HepG2 (cell line): ENCODE measurements around the gene LPXN. TPM values are rescaled to one million over a fixed set of nuclear protein-coding genes. Genes with fewer than 3 reads are reported as not detected.

ENCODE experiments used
- ATAC-seq: fragments of 200-7000 bp; cut with Tn5 transposase; 3 replicates; pipeline ENCODE4 v1.9.1; 2020; ENCODE audit warnings: mild to moderate bottlenecking, moderate library complexity
- BruUV-seq: library from RNA; stranded (reverse); fragments of 400-500 nt; replicated peaks from 2 replicates; lab custom pipeline; 2021; lab: Mats Ljungman, UMichigan
- CTCF ChIA-PET: fragments of 300-600 bp; formaldehyde crosslinking; extraction: SDS; loops from one replicate; lab custom pipeline; 2021; ENCODE audit warnings: low total read pairs, inconsistent platforms, low intra/inter-chr PET ratio; lab: Yijun Ruan, JAX
- POLR2A ChIA-PET: fragments of 350-600 bp; sonication (Branson Sonifier 250); formaldehyde crosslinking; loops from one replicate; lab custom pipeline; 2020; ENCODE audit warnings: antibody characterized with exemption, inconsistent platforms; lab: Yijun Ruan, JAX
- DNase-seq: peaks from one replicate; pipeline ENCODE4 v3.0.0-alpha.2; 2015; ENCODE audit warnings: low spot score
- FAIRE-seq: peaks from 3 replicates; lab custom pipeline; 2011; peaks lifted over from hg19 to GRCh38; lab: Jason Lieb, UNC
- H2AFZ ChIP-seq: one replicate; pipeline ENCODE4 v1.6.1; 2011; ENCODE audit warnings: low read length, inconsistent platforms
- H3K27ac ChIP-seq: fragments of 300-600 bp; 3 replicates; pipeline ENCODE4 v1.8.0; 2011; ENCODE audit warnings: mixed run types, mild to moderate bottlenecking, mixed read lengths, low read length, inconsistent platforms; ENCODE audit not compliant: insufficient read depth; ENCODE audit errors: extremely low read length
- H3K27me3 ChIP-seq, 2 experiments: fragments of 200-600 bp in 1 of 2; 2 replicates in 1 of 2; 3 replicates in 1 of 2; pipeline versions ENCODE4 v1.6.0 to v1.8.0; 2011; ENCODE audit warnings: low read length in 2 of 2, mild to moderate bottlenecking in 2 of 2, moderate library complexity in 2 of 2, inconsistent platforms in 1 of 2; ENCODE audit not compliant: insufficient read depth in 2 of 2, control insufficient read depth in 1 of 2
- H3K36me3 ChIP-seq, 2 experiments: fragments of 200-600 bp in 1 of 2; replicated peaks in 1 of 2; 2 replicates in 1 of 2; 3 replicates in 1 of 2; pipeline versions ENCODE4 v1.5.1 to v1.8.0; 2011; ENCODE audit warnings: low read length in 2 of 2, inconsistent platforms in 1 of 2; ENCODE audit not compliant: insufficient read depth in 2 of 2, control insufficient read depth in 1 of 2
- H3K4me1 ChIP-seq: 2 replicates; pipeline ENCODE4 v1.5.1; 2012; ENCODE audit warnings: low read length, inconsistent platforms; ENCODE audit not compliant: insufficient read depth
- H3K4me2 ChIP-seq: 2 replicates; pipeline ENCODE4 v1.6.0; 2011; ENCODE audit warnings: low read depth, low read length, inconsistent platforms
- H3K4me3 ChIP-seq, 3 experiments: fragments of 200-600 bp in 1 of 3; sonication (generic), shearing (Covaris generic) in 1 of 3; replicated peaks in 1 of 3; 2 replicates each; pipeline ENCODE4 v1.5.1; 2011 to 2016; ENCODE audit warnings: low read length in 3 of 3, inconsistent platforms in 2 of 3, low read depth in 2 of 3, mild to moderate bottlenecking in 2 of 3, control low read depth in 1 of 3, mixed read lengths in 1 of 3; ENCODE audit not compliant: insufficient read depth in 1 of 3
- H3K79me2 ChIP-seq: one replicate; pipeline ENCODE4 v1.6.1; 2011; ENCODE audit warnings: low read length, inconsistent platforms; ENCODE audit not compliant: insufficient read depth
- H3K9ac ChIP-seq: 2 replicates; pipeline ENCODE4 v1.6.0; 2011; ENCODE audit warnings: mild to moderate bottlenecking, low read depth, low read length, inconsistent platforms; ENCODE audit not compliant: insufficient read depth
- H3K9me3 ChIP-seq: 2 replicates; pipeline ENCODE4 v1.5.1; 2012; ENCODE audit warnings: mild to moderate bottlenecking, low read length
- H4K20me1 ChIP-seq: 2 replicates; pipeline ENCODE4 v1.6.0; 2011; ENCODE audit warnings: inconsistent platforms, mild to moderate bottlenecking, low read length, moderate library complexity; ENCODE audit not compliant: insufficient read depth
- ATM ChIP-seq: fragments of 450-650 bp; IDR thresholded peaks from 2 replicates; pipeline ENCODE4 v1.7.1; 2017; ENCODE audit warnings: mild to moderate bottlenecking, borderline replicate concordance
- KLF15 ChIP-seq: sonication (generic); formaldehyde crosslinking; IDR thresholded peaks from 2 replicates; pipeline ENCODE4 v1.8.1; 2023; ENCODE audit warnings: borderline replicate concordance, mild to moderate bottlenecking, inconsistent platforms, missing genetic modification reagents, mixed read lengths
- TCF7 ChIP-seq: sonication (generic); IDR thresholded peaks from 2 replicates; pipeline ENCODE4 v1.6.1; 2016; ENCODE audit warnings: antibody characterized with exemption, low read depth
- ZNF230 ChIP-seq: sonication (generic); formaldehyde crosslinking; IDR thresholded peaks from 2 replicates; pipeline ENCODE4 v1.4.0; 2020; ENCODE audit warnings: mild to moderate bottlenecking, missing genetic modification reagents
- ZNF274 ChIP-seq: sonication (generic); formaldehyde crosslinking; IDR thresholded peaks from 2 replicates; pipeline ENCODE4 v1.5.1; 2020; ENCODE audit warnings: mild to moderate bottlenecking, missing genetic modification reagents
- ZNF317 ChIP-seq: sonication (generic); formaldehyde crosslinking; IDR thresholded peaks from 2 replicates; pipeline ENCODE4 v1.5.0; 2020; ENCODE audit warnings: mild to moderate bottlenecking, missing genetic modification reagents
- ZNF446 ChIP-seq: sonication (generic); formaldehyde crosslinking; IDR thresholded peaks from 2 replicates; pipeline ENCODE4 v1.5.0; 2020; ENCODE audit warnings: mild to moderate bottlenecking, missing genetic modification reagents
- ZNF530 ChIP-seq: sonication (generic); formaldehyde crosslinking; IDR thresholded peaks from 2 replicates; pipeline ENCODE4 v1.5.0; 2020; ENCODE audit warnings: low read depth, mild to moderate bottlenecking, missing genetic modification reagents
- WGBS: methylation state at CpG from one replicate; pipeline ENCODE4 v1.1.6; 2017; ENCODE audit warnings: low lambda C conversion rate; 5-methylcytosine and 5-hydroxymethylcytosine counted together
- in situ Hi-C: cut with HindIII; loops from 2 replicates; pipeline ENCODE4 v1.10.0; 2017; ENCODE audit warnings: low pct_unique_long_range_greater_than_20kb; ENCODE audit not compliant: extremely low pct_ligation_motif_present
- intact Hi-C: fragments of 100-400 bp; cut with micrococcal nuclease; formaldehyde crosslinking; loops from one replicate; pipeline ENCODE4 v1.10.0; 2022; ENCODE audit not compliant: unreplicated experiment
- polyA plus RNA-seq, 8 experiments: library from polyadenylated mRNA; depleted of rRNA in 3 of 8; stranded (reverse) in 7 of 8; unstranded in 1 of 8; fragments of >200 nt; fragmentation: Illumina TruSeq in 4 of 8; extraction: Trizol in 4 of 8; gene quantifications; 2 replicates each; pipeline versions ENCODE4 v1.2.1 to v1.2.3, GENCODE V29; 2011 to 2016; ENCODE audit warnings: low read depth in 4 of 8, missing spikeins in 1 of 8, mixed read lengths in 1 of 8; ENCODE audit not compliant: insufficient read depth in 1 of 8
- total RNA-seq, 5 experiments: library from RNA; depleted of rRNA; stranded (reverse); fragments of >200 nt; fragmentation: Illumina TruSeq; extraction: Trizol; gene quantifications; 2 replicates each; pipeline ENCODE4 v1.2.3, GENCODE V29; 2016; ENCODE audit warnings: low read depth in 1 of 5
- TF ChIP-seq, protein P1 (sequence below): sonication (generic); formaldehyde crosslinking; IDR thresholded peaks from 2 replicates; pipeline ENCODE4 v1.4.0; 2020; ENCODE audit warnings: missing genetic modification reagents
- TF ChIP-seq, protein P2 (sequence below): sonication (generic); formaldehyde crosslinking; IDR thresholded peaks from 2 replicates; pipeline ENCODE4 v1.4.0; 2020; ENCODE audit warnings: missing genetic modification reagents

The LPXN gene
- total and polyA plus RNA-seq, 2 of the 13 experiments (the other 11 are each of a cell fraction or from before 2014, with no cell fraction given): 1.7 to 3.5 TPM

- ChIA-PET POLR2A (no interaction called here), CTCF (no interaction called here)
- peaks cover 0 to 7% of the 10 kb centered on the region in 2 experiments; a peak in 2 of 5 replicates for H3K27me3 ChIP-seq
- H3K36me3 ChIP-seq: no peaks in the 10 kb centered on the region
- 33% methylated on average over 2 of the region's 2 CpGs for WGBS
- H4K20me1 ChIP-seq: no peaks in the 10 kb centered on the region
- H2AFZ ChIP-seq: no peak overlapping the region
- no peak for ATAC-seq
- no peak overlapping the region for H3K4me2 ChIP-seq
- no peaks in the 10 kb centered on the region for H3K4me1 ChIP-seq
- no peak overlapping the region for H3K27ac ChIP-seq
- FAIRE-seq: no peak
- no peaks in the 10 kb centered on the region for H3K9me3 ChIP-seq
- no peak overlapping the region for H3K4me3 ChIP-seq
- no peak overlapping the region for H3K9ac ChIP-seq
- intact Hi-C loops (no loop called here), in situ Hi-C loops (loop anchor here (25.0 kb wide), 1 partner anchor 336 kb away; no protein-coding TSS in a partner anchor)
- DNase-seq: no peak
- TF ChIP-seq ZNF446 (no peak), ZNF230 (no peak), ZNF274 (CRISPR knock-in tag) (no peak), TCF7 (no peak), ZNF317 (CRISPR knock-in tag) (no peak), KLF15 (CRISPR knock-in tag) (no peak), ATM (no peak), ZNF530 (CRISPR knock-in tag) (no peak)
- TF ChIP-seq, protein P1, sequence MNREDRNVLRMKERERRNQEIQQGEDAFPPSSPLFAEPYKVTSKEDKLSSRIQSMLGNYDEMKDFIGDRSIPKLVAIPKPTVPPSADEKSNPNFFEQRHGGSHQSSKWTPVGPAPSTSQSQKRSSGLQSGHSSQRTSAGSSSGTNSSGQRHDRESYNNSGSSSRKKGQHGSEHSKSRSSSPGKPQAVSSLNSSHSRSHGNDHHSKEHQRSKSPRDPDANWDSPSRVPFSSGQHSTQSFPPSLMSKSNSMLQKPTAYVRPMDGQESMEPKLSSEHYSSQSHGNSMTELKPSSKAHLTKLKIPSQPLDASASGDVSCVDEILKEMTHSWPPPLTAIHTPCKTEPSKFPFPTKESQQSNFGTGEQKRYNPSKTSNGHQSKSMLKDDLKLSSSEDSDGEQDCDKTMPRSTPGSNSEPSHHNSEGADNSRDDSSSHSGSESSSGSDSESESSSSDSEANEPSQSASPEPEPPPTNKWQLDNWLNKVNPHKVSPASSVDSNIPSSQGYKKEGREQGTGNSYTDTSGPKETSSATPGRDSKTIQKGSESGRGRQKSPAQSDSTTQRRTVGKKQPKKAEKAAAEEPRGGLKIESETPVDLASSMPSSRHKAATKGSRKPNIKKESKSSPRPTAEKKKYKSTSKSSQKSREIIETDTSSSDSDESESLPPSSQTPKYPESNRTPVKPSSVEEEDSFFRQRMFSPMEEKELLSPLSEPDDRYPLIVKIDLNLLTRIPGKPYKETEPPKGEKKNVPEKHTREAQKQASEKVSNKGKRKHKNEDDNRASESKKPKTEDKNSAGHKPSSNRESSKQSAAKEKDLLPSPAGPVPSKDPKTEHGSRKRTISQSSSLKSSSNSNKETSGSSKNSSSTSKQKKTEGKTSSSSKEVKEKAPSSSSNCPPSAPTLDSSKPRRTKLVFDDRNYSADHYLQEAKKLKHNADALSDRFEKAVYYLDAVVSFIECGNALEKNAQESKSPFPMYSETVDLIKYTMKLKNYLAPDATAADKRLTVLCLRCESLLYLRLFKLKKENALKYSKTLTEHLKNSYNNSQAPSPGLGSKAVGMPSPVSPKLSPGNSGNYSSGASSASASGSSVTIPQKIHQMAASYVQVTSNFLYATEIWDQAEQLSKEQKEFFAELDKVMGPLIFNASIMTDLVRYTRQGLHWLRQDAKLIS (CRISPR knock-in tag): no peak
- TF ChIP-seq, protein P2, sequence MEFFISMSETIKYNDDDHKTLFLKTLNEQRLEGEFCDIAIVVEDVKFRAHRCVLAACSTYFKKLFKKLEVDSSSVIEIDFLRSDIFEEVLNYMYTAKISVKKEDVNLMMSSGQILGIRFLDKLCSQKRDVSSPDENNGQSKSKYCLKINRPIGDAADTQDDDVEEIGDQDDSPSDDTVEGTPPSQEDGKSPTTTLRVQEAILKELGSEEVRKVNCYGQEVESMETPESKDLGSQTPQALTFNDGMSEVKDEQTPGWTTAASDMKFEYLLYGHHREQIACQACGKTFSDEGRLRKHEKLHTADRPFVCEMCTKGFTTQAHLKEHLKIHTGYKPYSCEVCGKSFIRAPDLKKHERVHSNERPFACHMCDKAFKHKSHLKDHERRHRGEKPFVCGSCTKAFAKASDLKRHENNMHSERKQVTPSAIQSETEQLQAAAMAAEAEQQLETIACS: no peak
- no peaks in the 10 kb centered on the region for H3K79me2 ChIP-seq
- BruUV-seq: no TSS peak
Observed at GRCh38 chr11:58497951-58498350, 77.7 kb downstream of the LPXN start.
